HG03342 (cell line): Measurements from ENCODE around the gene ACTRT2.

Experiments
- ATAC-seq: cut with Tn5 transposase; IDR thresholded peaks from one replicate; pipeline ENCODE4 v1.9.1; 2021; ENCODE audit warnings: mild to moderate bottlenecking, moderate library complexity; ENCODE audit not compliant: unreplicated experiment

ACTRT2 gene

GRCh38 chr1:3021233-3021671 is at the start of gene ACTRT2:
ACTRT2 (plus strand) TSS chr1:3021467; CDS start chr1:3021687, 220 bp downstream.
- no peak for ATAC-seq

GRCh38 chr1:2971609-2972008 is 49.7 kb upstream of the ACTRT2 start:
- ATAC-seq = no peak

- ATAC-seq = no peak
These were observed 49.0 kb upstream of the ACTRT2 start for GRCh38 chr1:2972011-2972878.

- no peak for ATAC-seq
These were observed 48.2 kb upstream of the ACTRT2 start for GRCh38 chr1:2972879-2973575.

GRCh38 chr1:2973601-2974593 is 47.4 kb upstream of the ACTRT2 start:
- no peak for ATAC-seq

- no peak for ATAC-seq
These were observed 46.5 kb upstream of the ACTRT2 start for GRCh38 chr1:2974701-2975301.

GRCh38 chr1:2975466-2976179 is 45.6 kb upstream of the ACTRT2 start:
- no peak for ATAC-seq

- no peak for ATAC-seq
These were observed 45.1 kb upstream of the ACTRT2 start for GRCh38 chr1:2976180-2976562.

- no peak for ATAC-seq
These were observed 43.2 kb upstream of the ACTRT2 start for GRCh38 chr1:2977886-2978611.

GRCh38 chr1:2978691-2979190 is 42.5 kb upstream of the ACTRT2 start:
- ATAC-seq = no peak

- no peak for ATAC-seq
These were observed 41.8 kb upstream of the ACTRT2 start for GRCh38 chr1:2979191-2980072.

GRCh38 chr1:2980073-2980791 is 41.0 kb upstream of the ACTRT2 start:
- no peak for ATAC-seq

- ATAC-seq = no peak
These were observed 40.4 kb upstream of the ACTRT2 start for GRCh38 chr1:2980849-2981248.

GRCh38 chr1:2981388-2981787 is 39.9 kb upstream of the ACTRT2 start:
- no peak for ATAC-seq

GRCh38 chr1:2981981-2982614 is 39.2 kb upstream of the ACTRT2 start:
- no peak for ATAC-seq

- ATAC-seq = no peak
These were observed 38.5 kb upstream of the ACTRT2 start for GRCh38 chr1:2982615-2983318.
